ENCODE results near the gene BIK.

GRCh38 chr22:43177479-43177878 lies 66.9 kb downstream of the BIK start:
- TF ChIP-seq KAT7 (CRISPR knock-in tag; IDR thresholded peaks at IDR 0.05; ENCODE audit: borderline replicate concordance) (no peak), FOXP1 (CRISPR knock-in tag; IDR thresholded peaks at IDR 0.05; ENCODE audit: borderline replicate concordance) (no peak), CTCF (IDR thresholded peaks at IDR 0.05) (no peak), SP1 (CRISPR knock-in tag; conservative IDR thresholded peaks at IDR 0.05) (no peak)

Data from WTC11 (cell line).